GM12874 (cell line): ENCODE data around the gene ATP1A3.
A peak's percentile ranks its signal among the peaks of the same experiment; 100 is the strongest.

ENCODE experiments used
- CTCF ChIP-seq: IDR thresholded peaks from 2 replicates; pipeline ENCODE4 v1.5.1; 2011; ENCODE audit warnings: low read depth, mild to moderate bottlenecking, control low read depth, low read length, moderate library complexity; ENCODE audit not compliant: insufficient read depth

ATP1A3 gene

GRCh38 chr19:41968751-41969595, 25.1 kb downstream of the ATP1A3 start:
- TF ChIP-seq CTCF = no peak

GRCh38 chr19:41967054-41967783, 26.8 kb downstream of the ATP1A3 start:
- TF ChIP-seq CTCF = no peak

DNA sequence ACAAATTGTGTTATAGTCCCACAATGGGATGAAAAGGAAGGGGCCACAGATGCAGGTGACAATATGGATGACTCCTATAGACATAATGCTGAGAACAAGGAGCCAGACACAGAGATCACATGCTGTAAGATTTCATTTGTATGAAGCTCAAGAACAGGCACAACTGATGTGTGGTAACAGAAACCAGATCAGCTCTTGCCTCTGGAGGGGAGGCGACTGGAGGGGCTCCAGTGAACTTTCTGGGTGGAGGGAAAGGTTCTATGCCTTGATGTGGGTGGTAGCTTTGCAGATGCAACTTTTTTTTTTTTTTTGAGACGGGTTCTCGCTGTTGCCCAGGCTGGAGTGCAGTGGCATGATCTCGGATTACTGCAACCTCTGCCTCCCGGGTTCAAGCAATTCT, 28.9 kb downstream of the ATP1A3 start:
- TF ChIP-seq CTCF = no peak

- no peak for TF ChIP-seq CTCF
Measured at GRCh38 chr19:41960973-41961372, 33.1 kb downstream of the ATP1A3 start.

DNA sequence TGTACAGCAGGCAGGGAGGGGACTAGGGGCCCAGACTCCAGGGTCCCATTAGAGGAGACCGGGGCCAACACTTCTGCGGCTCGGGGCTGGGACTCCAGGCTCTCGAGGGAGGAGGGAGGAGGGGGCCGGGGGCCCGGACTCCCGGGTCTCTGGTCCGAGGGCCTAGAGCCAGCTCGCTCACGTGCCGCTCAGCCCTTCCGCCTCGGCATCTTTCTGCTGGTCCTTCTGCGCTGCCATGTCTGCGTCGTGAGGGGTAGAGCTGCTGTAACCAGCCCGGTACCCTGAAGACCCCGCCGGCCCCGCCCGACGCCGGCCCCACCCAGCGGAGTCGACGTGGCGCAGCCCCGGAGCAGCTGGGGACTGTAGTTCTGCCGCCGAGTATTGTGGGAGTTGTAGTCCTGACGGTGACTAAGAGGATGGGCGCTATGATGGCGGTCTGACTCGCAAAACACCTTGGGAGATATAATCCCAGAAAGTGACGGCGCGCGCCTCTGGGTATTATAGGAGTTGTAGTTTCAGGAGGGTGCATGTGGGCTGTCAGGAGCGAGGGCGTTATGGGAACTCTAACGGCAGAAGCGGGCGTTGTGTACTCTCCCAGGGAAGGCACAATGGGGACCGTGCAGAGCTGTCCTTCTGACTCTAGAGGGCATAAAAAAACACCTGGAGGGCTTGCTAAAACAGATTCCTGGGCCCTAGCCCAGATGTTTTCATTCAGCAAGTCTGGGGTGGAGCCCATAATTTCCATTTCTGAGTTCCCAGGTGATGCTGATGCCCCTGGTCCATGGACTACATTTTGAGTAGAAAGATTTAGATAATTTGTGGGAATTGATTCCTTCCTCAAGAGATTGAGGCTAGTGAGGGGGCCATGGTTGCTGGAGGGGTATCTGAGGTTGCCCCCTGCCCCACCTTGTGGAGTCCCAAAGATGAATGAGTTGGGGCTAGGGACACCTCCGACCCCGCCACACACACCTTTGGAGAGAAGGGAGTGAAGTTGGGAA, 34.7 kb downstream of the ATP1A3 start, which contains the start of gene RABAC1:
Gene RABAC1 (minus strand): TSS at position 266 of the 998 bp plus-strand sequence. CDS start 29 bp downstream, at position 237.
- TF ChIP-seq CTCF = peak; percentile 53

GRCh38 chr19:41958367-41959055, 35.5 kb downstream of the ATP1A3 start:
- TF ChIP-seq CTCF = no peak
